NCI-H1930 (cell line): ENCODE results near the gene SNAI3.

Experiments
- DNase-seq, 2 experiments: peaks; one replicate each; lab custom pipeline; 2025; lab: John Stamatoyannopoulos, UW

SNAI3 gene

DNA sequence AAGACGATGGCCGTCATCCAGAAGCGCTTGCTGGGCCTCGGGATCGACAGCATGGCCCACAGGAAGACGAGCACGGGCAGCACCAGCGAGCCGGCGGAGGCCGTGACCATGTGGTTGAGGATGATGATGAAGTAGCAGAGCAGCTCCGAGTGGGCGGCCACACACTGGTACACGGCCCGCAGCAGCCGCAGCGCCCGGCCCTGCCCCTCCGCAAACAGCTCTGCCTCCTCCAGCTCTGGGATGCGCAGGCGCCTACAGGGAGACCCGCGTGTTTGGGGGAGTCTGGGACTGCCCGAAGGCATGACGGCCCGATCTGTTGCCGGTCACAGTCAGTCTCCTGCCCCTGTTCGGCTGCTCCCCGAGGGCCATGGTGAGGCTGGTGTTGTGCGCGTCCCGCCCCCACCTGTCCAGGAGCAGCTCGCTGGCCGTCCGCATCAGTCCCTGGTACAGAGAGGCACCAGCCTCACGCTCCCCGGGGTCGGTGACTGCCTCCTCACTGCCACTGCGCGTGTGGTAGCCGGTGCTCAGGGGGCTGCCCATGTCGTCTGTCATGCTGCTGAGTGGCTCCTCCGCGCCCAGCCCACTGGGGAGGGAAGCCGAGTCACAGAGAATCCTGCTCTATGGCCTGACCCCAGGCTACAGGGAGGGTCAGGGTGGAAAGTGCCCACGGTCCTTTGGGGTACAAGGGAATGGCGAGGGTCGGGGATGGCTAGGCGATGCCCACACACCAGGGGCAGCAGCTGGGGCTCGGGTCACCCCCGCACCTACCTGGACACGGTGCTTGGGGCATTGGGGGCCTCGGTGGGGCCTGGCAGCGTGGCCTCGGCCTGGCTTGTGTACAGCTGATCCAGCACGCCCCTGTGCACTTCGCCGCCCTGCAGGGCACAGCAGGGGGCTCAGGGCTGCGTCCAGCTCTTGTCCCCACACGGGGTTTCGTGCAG, 35.8 kb upstream of the SNAI3 start:
- no peak for DNase-seq

GRCh38 chr16:88721236-88721635, 34.9 kb upstream of the SNAI3 start:
- no peak for DNase-seq

- no peak for DNase-seq
These were observed 34.2 kb upstream of the SNAI3 start for GRCh38 chr16:88720396-88720970.

DNA sequence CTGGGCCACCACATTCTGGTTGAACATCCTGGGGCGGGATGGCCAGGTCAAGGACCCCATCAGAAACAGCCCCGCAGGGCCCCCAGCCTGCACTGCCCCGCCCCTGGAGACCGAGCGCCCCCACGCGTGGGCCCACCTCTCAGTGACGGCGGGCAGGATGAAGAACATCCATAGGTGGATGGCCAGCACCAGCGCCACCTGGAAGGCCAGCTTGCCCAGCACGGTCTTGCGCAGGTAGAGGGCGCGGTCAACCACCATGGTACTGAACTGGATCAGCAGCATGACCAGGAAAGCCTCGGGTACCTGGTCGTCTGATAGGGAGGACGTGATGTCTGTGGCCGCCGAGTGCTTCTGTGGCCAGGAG, 33.6 kb upstream of the SNAI3 start:
- DNase-seq: no peak

- DNase-seq: no peak
These were observed 33.1 kb upstream of the SNAI3 start for GRCh38 chr16:88719267-88719932.

GRCh38 chr16:88718178-88718577, 31.9 kb upstream of the SNAI3 start:
- DNase-seq: no peak

GRCh38 chr16:88716601-88717001, 30.3 kb upstream of the SNAI3 start:
- no peak for DNase-seq

- no peak for DNase-seq
These were observed 29.9 kb upstream of the SNAI3 start for GRCh38 chr16:88716201-88716600.

DNA sequence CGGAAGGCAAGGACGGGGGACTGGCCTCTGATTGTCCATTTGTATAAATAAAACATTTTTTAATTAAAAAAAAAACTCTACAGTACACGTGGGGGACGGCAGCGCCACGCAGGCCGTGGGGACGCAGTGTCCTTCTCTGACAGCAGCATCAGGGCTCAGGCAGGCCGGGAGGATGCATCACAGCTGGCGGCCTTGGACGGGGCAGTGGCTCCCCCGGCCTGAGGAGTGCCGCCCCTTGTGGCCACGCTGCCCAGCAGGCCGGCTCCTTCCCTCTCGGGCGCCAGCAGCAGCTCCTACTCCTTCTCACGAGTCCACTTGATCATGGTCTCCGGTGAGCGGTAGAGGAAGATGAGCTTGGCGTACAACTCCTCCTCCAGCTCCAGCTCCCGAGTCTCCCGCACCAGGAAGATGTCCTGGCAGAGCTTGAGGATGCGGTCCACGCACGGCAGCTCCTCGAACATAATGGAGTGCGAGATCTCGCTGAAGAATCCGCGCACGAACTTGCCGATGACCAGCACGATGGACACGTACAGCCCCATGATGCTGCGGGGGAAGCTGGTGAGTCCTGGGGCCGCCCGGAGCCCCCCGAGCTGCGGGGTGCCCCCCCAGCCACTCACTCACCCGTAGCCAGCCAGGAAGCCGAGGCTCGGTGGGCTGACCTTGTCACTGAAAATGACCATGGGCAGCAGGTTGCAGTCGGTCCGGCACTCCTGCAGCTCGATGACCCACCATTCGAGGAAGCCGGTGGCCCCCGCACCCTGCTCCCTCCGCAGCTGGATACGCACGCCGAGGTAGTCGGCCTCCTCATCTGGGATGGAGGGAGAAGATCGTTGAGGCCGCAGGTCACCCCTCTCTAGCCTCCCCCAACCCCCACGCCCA, 29.2 kb upstream of the SNAI3 start:
- DNase-seq: no peak

GRCh38 chr16:88714420-88715302, 28.4 kb upstream of the SNAI3 start:
- no peak for DNase-seq

DNA sequence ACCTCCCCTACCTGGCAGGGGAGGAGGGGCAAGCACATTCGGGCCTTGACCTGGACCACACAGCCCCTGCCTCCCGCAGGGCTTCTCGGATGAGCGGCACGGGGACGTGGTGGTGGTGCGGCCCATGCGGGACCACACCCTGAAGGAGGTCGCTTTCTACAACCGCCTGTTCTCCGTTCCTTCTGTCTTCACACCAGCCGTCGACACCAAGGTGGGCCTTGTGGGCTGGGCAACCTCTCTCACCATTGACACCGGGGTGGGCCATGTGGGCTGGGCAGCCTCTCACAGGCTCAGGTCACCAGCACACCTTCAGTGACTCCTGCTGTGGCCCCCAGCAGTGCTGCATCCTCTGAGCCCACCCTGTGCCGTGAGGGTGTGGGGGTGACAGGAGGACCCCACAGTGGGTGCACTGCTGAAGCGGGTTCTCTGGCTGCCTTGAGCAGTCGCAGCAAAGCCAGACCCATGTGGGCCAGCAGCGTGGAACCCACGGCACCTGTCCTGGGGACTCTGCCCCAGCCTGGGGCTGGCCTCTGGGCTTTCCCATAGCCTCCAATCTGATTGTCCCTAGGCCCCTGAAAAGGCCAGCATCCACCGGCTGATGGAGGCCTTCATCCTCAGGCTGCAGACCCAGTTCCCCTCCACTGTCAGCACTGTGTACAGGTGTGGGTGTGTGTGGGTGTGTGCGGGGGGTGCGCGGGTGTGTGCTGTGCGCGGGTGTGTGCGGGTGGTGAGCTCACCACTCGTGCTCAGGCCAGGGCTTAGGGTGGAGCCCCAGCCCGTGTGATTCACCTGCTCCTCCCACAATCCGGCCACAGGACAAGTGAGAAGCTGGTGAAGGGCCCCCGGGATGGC, 27.5 kb upstream of the SNAI3 start:
- no peak for DNase-seq

DNA sequence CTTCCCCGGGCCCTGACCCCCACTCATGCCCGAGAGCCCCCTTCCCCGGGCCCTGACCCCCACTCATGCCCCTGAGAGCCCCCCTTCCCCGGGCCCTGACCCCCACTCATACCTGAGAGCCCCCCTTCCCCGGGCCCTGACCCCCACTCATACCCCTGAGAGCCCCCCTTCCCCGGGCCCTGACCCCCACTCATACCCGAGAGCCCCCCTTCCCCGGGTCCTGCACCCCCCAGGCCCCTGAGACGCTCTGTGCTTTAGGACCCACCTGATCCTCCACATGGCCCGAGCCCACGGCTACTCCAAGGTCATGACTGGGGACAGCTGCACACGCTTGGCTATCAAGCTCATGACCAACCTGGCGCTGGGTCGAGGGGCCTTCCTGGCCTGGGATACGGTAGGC, 26.7 kb upstream of the SNAI3 start:
- no peak for DNase-seq

DNA sequence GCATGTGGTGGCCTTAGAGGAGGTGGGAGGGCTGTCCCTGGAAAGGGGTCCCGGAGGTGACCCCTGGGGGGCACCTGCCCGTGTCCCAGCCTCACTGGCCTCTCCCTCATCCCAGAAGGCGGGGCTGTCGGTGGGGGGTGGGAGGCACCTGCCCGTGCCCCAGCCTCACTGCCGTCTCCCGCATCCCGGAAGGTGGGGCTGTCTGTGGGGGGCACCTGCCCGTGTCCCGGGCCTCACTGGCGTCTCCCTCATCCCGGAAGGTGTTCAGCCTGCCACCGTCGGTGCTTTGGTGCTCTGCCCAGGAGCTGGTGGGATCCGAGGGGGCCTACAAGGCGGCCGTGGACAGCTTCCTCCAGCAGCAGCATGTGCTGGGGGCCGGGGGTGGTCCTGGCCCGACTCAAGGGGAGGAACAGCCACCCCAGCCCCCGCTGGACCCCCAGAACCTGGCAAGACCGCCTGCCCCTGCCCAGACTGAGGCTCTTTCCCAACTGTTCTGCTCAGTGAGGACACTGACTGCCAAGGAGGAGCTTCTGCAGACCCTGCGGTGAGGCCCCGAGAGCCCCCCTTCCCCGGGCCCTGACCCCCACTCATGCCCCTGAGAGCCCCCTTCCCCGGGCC, 26.2 kb upstream of the SNAI3 start:
- no peak for DNase-seq

DNA sequence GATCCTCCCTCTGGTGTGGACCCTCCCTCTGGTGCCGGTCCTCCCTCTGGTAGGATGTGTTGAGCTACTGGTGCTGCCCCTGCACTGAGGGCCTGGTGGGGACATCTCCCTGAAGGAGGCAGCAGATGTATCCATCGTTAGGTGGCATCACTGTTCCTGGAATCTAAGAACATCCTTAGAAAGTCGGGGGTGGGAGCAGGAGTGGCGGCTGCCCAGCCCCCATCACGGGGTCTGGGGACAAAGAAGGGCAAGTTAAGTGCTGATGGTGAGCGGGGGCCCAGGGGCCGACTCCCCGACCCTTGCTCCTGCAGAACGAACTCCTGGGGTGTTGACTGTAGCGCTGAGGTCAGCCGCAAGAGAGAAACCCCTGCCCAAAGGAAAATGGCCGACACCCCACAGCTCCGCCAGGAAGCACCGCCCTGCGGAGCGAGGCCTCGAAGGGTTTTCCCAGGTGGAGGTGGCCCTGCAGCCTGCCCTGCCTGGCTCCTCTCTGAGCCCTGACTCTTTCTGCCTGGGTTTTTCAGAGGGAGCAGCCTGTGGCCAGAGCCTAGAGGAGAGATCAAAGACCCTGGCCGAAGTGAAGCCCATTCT, 25.5 kb upstream of the SNAI3 start:
- DNase-seq: no peak

GRCh38 chr16:88710556-88710955, 24.2 kb upstream of the SNAI3 start:
- DNase-seq: no peak

DNA sequence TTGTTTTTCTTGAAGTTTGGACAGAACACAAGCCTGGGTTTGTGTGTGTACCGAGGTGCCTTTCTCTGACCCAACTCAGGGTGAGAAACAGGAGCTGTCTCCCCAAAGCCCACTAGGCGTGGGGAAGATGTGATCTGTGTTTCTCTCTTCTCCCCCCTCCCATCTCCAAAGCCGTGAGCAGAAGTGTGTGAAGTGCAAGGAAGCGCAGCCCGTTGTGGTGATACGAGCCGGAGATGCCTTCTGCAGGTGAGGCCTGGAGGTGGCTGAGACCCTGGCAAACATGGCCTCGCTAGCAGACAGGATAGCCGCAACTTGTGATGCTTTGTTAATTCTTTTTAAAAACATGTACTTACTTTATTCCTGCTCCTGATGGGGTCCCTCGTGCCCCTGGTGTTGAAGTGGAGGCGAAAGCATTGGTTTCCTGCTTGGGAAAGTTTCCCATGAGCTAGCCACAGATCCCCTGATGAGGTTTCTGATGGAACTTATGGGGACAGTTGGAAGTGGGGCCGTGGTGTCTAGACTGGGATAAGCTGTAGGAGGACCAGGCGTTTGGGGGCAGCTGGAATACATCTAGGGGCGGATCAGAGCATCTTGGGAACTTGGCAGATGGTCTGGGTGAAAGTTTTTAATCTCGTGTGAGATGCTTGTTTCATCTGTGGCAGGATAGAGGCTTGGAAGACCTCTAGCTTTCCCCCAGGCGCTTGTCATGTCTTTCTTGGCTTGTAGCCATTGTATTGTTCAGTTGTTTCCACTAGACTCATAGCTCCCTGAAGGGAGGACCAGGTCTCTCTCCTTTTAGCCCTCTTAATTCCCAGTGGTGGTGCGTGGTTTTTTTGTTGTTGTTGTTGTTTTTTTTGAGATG, 20.9 kb upstream of the SNAI3 start:
- DNase-seq: no peak

GRCh38 chr16:88706229-88706964, 20.1 kb upstream of the SNAI3 start, which contains the start of the genes CTU2 and RNF166:
TSS of gene CTU2 (plus strand) at chr16:88706503. CDS start at chr16:88706531, 28 bp downstream.
TSS of gene RNF166 (minus strand) at chr16:88706408. CDS start at chr16:88706325, 83 bp downstream.
- DNase-seq: peak; percentile 40 to 84
